Stimulated activated CD4-positive, alpha-beta T cell treated with anti-CD3 and anti-CD28 coated beads, TNF-alpha, amount 100 ng/mL, for 48 hours (primary cell): ENCODE results near the gene RAB28.

Experiments used
- DNase-seq, 3 donors: peaks; one replicate each; pipeline ENCODE4 v3.0.0-alpha.2; 2020; ENCODE audit warnings: low read depth in 3 of 3

RAB28 gene

DNA sequence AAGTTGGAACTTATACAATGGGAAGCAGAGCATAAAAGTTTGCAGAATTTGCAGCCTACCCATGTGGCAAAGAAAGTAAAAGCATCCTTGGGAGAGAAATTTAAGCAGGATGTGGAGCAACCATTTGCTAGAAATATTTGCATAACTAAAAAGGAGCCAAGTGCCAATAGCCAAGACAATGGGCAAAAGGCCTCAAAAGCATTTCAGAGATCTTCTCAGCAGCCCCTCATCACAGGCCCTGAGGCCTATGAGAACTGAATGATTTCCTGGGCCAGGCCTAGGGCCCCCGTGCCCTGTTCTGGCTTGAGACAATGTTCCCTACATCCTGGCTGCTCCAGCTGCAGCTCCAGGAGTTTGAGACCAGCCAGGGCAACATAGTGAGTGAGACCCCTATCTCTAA, 25.3 kb upstream of the RAB28 start:
- no peak for DNase-seq

DNA sequence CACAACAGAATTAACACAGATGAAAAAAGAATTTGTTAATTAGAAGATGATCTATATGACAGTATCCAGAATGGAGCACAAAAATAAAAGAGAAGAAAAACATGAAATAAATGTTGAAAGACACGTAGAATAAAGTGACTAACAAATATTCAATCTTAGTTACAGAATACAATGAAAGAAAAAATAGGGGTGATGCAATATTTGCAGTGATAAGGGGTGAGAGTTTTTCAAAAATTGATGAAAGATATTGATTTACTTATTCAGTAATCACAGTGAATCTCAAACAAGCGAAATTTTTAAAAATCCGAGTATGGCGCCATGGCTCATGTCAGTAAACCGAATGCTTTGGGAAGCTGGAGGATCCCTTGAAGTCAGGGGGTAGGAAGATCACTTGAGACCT, 20.2 kb upstream of the RAB28 start:
- DNase-seq: no peak

DNA sequence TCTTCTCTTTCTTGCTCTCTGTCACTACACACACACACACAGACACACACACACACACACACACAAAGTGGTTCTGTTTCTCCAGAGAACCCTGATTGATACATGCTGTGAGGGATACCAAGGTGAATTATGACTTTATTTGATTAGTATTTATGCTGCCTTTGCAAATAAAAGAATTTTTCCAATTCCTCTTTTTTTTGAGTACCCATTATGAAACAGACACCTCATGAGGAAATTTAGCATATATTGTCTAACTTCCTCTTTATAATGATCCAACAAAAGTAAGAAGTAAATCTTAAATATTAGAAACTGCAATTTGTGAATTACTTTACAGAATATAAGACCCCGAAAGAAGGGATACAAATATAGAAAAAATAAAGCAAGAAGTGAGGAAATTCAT, 14.3 kb upstream of the RAB28 start:
- no peak for DNase-seq

DNA sequence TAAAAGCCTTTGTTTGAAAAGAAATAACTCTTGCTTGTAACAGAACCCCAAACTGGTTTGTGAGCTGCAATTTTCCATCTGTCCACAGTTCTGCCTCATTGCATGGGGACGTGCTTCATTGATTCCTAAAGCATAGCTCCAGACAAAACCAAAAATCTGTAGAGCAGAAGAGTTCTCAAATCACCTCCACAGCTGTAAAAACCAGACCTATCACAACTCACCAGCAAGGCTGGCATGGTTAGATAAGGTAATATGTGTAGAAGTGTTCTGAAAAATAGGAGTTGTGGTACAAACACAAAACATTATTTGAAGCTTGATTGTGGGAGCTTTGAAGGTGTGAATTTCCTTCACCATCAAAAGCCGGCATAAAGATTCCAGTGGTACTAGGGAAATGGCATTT, 12.5 kb upstream of the RAB28 start:
- DNase-seq: no peak

DNA sequence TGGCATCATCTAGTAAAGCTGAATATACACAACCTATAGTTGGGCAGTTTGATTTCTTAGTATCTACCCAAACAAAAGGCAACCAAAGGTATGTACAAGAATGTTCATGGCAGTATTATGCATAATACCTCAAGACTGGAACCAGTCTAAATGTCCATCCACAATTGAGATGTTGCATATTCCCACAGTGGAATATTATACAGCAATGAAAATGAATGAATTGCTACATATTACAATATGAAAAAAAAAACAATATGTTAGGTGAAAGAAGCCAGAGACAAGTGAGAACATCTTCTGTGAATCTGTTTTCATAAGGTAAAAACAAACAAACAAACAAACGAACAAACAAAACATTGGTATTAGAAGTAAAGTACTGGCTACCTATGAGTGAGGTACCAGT, 11.6 kb upstream of the RAB28 start:
- DNase-seq: no peak

DNA sequence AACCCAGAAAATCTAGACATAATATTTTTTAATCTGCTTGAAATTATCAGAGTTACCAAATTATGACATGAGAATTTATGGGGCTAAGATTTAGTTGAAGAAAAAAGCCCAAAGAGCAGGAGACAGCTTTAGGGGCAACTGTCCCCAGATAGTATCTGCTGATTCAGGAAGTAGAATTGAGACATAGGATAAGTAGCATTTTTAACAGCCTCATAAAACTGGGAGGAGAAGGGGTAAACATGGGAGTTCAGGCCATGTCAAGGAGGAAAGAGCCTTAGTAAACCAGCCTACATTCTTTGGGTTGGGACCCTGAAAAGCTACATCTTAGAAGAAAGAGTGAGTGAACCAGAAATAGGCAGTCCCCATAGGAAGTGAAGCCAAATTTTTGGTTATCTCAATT, 9.7 kb upstream of the RAB28 start:
- no peak for DNase-seq

DNA sequence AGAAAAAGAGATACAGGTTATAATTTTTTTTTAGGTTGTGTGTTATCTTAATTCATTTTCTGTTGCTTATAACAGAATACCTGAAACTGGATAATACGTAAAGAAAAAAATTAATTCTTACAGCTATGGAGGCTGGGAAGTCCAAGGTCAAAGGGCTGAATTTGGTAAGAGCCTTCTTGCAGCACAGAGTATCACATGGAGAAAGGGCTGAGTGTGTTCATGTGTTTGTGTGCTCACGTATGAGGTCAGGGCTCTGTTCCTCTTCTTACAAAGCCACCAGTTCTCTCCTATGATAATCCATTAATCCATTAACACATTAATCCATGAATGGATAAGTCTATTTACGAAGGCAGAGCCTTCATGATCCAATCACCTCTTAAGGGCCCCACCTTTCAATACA, 8.6 kb upstream of the RAB28 start:
- no peak for DNase-seq

DNA sequence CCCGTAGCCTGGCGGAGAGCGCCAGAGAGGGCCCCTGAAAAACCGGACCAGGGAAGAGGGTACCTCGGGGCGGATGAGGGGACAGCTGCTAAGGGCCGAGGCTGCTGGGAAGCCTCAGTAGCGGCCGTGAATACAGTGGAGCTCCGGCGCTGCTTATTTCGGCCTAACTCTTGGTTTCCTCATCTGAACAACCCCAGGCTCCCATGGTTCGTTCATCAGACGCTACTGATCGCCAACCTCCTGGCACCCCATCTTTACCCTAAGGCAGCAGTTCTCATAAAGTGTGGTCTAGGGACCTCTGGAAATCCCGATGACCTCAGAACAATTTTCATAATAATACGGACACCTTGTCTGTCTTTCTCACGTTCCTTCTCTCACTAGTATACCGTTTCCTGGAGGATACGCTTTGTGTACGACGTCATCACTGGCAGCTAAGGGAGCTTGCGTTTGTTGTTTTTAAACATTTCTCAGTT, 645 bp upstream of the RAB28 start:
- no peak for DNase-seq

DNA sequence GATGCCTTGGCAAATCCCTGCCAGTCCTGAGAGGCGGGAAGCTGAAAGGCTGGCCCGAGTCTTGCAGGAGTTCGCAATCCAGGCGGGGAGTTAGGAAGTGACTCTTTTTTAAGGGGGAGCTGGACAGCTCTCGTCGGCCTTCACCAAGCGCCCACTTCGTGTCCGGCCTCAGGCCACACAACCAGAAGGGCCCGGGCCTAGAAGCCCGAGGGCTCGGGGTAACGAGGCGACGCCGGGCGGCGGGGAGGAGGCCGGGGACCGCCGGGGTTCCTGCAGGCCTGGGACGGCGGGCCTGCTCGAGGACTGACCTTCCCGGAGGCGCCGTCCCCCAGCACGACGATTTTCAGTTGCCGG, 395 bp downstream of the RAB28 start:
- DNase-seq: peak in 1 of 3 donors; percentile 0

DNA sequence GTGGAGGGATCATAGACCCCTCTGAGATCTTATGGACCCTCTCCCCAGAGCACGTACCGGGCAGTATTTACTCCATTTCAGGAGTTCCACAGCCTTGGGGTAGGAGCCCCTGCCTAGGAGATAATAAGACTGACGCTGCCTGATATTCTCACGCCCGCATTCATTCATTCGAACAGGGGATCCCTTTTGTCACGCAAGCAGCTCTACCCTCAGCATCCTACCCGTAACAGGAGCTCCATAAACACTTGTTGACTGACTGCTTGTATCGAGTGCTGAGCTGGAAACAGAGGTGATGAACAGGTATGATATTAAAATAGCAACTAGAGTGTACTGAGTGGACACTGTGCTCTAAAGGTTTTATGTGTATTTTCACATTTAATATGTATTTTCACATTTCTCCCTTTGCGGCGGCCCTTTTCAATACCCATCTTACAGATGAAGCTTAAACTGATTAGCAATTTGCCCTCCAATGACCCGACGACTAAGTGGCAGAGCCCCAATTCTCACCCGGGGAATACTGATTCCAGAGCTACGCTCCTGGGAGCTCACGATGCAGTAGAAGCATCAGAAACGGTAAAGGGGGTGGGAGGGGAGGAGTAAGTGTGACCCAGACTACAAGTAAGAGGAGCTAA, 888 bp downstream of the RAB28 start:
- DNase-seq: peak in 1 of 3 donors; percentile 1

DNA sequence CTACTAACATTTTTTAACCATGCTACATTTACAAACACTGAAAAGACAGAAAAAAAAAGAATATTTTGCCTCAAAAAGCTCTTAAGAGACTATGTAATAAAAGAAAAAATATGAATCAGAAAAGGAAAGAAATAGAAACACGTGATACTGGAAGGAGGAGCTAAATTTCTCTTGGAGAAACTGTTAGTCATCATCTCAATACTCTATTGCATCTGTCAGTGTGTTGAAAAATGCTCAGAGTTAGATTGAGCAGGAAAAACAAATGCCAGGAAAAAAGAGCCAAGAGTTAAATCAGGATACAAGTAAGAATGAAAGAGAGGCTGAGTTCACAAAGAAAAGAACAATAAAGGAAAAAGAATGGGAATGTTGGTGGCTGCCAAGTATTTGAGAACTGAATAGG, 2.6 kb downstream of the RAB28 start:
- no peak for DNase-seq

DNA sequence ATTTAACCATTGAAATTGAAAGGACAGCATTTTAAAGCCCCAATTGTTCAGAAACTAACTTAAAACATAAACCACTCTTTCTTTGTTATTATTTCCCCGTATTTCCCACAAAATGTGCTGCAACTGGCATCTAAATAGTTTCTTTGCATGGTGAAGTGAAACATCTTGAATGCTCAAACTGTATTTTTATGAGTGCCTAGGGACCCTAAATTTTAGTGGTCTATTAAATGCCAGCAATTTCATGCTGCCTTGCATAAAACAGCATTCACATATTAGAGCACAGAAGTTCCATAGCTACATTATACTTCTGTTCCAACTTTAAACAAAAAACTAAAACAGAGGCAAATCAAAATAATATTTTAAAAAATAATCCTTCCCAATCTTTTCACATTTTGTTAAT, 5.4 kb downstream of the RAB28 start:
- no peak for DNase-seq

DNA sequence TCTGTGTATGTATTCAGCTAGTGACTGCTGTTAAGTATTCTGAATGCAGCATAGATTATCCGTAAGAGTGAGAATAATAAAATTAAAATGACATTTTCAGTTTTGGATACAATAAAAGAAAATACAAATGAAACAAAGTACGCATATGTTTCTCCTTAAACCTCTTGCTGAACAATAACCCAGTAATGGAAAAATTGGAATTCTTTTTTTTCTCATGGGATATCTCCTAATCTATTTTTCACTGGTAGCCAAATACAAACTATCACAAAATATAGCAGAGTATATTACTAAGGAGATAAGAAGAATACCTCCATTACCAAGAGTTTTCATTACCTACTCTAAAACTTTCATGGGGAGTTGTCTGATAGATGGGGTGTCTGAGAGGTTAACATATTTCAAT, 6.0 kb downstream of the RAB28 start:
- no peak for DNase-seq

DNA sequence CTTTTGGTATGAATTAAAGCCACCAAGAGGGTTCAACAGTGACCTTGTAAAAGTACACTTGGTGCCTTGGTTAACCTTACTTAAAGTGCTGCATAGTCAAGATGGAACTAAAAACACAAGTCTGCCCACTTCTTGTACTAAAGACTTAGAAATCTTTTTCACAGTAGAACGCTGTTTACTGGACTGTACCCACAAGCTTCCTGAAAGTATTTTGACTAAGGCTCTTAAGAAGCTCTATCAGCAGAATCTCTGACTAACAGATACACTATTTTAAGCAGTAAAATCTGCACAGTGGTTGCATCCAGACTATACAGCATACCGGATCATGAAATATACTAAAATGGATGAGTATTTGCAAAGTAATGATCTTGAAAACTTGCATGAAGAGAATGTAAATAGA, 7.2 kb downstream of the RAB28 start:
- no peak for DNase-seq

DNA sequence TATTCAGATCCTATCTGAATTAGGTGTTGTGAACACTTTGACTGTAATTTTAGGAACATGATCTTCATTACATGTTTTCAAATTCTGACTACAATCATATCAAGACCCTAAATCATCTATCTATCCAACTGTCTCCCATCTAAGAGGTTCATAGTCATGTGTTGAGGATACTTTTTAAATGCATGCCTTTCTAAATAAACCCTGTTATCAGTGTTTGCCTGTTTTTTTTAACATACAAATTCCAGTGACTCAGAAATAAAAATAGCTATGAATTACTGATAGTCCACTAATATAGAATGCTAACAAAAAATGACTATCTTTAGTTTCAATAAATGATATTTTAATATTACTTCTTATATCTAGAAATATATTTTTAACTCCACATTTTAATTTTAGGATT, 8.0 kb downstream of the RAB28 start:
- DNase-seq: no peak

DNA sequence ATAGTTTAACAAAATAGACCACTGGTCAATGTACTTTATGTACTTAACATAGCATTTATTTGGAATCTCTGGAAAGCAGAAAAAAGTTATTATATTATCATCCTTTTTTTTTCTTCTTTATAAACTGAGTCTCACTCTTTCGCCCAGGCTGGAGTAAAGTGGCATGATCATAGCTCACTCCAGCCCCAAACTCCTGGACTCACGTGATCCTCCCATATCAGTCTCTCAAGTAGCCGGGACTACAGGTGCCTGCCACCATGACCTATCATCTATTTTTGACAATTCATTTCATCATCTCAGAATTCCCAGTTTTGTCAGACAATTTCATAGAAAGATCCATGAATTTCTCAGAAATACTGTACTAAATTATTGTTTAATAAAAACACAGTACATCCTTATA, 12.7 kb downstream of the RAB28 start:
- no peak for DNase-seq

DNA sequence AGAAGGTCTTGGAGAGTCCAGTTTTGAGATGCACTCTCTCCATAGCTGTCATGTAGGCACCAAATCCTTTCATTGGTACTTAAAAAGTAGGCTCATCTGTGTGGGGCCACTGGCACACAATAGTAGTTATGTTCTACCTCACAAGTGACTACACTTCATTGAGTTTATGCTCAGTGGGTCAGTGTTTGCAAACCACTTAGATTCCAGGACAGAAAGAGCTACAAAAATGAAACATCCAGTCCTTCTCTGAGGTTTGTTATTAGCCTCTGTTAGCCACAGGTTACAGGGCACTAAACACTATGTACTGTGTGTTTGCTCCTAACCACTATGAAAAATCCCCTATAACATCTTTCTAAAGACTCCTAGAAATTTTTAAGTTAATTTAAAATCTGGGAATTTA, 13.8 kb downstream of the RAB28 start:
- no peak for DNase-seq

DNA sequence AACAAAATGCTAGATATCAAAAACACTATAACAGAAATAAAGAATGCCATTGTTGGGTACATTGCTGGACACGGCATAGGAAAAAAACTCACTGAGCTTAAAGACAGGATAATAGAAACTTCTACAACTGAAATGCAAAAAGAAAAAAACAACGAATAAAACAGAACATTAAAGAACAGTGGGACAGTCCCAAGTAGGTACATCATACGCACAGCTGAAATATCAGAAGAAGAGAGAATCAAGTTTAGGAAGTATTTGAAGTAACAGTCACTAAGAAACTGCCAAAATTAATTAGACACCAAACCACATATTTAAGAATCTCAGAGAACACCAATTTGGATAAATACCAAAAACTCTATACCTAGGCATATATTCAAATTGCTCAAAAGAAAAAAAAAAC, 19.2 kb downstream of the RAB28 start:
- no peak for DNase-seq

DNA sequence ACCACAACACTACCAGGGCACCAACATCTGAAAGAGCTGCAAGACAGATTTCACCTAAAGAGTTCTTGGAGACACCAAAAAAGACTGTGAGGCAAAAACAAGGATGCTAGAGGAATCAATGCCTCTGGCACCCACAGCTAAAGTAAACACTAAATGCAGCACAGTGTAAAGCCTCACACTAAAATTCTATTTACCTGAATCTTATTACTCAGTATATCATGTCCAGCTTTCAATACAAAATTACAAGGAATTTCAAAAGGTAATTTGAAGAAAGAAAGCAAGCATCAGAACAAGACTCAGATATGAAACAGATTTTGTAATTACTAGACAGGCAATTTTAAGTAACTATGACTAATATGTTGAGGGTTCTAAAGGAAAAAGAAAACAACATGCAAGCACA, 19.6 kb downstream of the RAB28 start:
- no peak for DNase-seq

DNA sequence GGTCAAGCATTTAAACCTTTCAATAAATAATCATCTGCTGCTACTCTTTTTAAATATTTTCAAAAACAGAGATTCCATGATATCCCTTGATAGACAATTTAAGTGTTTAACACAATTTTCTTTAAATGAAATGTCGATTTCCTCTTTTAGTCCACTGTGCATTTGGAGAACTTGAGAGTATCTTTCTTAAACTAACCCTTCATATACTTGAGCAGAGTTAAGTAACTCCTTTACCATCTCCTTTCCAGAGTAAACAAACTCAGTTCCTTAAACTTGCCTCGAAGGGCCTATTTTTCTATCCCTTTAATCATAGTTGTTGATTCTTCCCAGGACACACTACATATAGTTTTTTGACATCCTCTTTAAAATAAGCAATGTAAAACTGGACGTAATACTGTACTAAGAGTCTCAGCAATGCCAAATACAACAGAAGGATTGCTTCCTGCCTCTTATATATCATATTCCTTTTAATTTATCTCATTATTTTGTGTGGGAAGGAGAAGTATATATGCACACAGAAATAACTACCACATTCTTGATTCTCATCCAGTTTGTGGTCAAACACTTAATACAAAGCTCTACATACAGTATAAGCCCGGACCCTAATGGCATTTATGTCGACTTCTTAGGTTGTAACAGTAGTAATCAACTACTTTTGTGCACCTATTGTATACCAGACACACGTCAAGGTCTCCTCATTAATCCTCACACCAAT, 22.8 kb downstream of the RAB28 start:
- DNase-seq: no peak

DNA sequence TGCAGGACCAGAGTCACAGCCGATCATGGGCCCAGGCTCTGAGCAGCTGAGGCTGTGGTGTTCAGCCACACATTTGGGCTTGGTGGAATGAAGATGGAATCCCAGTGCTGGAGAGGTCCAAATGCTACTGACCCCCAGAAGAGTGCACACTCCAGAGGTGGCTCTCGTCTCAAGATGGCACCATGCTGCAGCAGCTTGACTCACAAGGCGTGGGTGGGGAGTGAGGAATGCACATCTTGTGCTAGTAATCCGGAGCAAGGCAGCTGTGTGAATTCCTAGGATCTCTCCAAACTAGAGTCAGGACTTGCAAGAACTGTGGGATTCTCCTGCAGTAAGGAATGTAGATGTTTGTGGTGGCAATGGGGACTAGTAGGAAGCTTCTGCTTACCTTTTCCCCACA, 28.7 kb downstream of the RAB28 start:
- no peak for DNase-seq

DNA sequence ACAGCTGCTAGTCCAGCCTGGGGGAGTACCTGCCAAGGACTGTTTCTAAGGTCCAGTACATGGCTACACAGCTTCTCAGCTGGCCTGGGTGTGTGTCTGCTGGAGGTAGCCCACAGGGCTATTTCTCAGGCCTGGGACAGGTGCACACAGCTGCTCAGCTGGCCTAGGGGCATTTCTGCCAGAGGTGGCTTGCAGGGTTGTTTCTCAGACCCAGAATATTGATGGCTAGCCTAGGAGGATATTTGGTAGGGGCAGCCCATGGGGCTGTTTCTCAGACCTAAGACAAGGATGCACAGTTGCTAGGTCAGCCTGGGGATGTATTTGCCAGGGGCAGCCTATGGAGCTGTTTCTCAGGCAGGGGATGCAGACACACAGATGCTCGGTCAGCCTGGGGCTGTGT, 29.4 kb downstream of the RAB28 start:
- no peak for DNase-seq

DNA sequence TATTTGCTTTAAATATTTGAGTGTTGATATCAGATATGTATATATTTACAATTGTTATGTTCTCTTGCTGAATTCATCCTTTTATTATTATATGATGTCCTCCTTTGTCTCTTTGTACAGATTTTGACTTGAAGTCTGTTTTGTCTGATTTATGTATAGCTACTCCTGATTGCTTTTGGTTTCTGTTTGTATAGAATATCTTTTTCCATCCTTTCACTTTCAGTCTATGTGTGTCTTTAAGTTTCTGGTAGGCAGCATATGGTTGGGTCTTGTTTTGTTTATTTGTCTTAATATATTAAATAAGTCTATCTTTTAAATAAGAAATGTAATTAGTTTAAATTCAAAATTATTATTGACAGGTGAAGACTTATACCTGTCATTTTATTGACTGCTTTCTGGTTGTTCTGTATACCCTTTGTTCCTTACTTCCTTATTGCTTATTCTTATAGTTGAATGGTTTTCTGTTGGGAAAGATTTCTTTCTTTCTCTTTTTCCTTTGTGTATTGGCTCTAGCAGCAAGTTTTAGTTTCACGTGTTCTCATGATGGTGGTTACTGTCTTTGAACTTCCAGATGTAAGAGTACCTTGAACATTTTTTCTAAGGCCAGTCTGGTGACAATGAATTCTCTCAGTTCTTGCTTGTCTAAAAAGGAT, 31.1 kb downstream of the RAB28 start:
- DNase-seq: no peak
